Activated CD8-positive, alpha-beta memory T cell treated with anti-CD3 and anti-CD28 coated beads for 36 hours (primary cell): ENCODE data around the gene SLC2A3. TPM values are rescaled to one million over a fixed set of nuclear protein-coding genes. Genes with fewer than 3 reads are reported as not detected.
"Not testable (repeated sequence)": the region's sequence is repeated elsewhere in the genome, so short reads cannot be mapped to it uniquely, and the experiment has no call there.

ENCODE experiments used
- CTCF ChIA-PET: fragments of 350-600 bp; sonication (Branson Sonifier 250); formaldehyde crosslinking; loops from one replicate; lab custom pipeline; 2021; ENCODE audit warnings: antibody characterized with exemption; lab: Charles Lee
- POLR2A ChIA-PET: fragments of 350-600 bp; sonication (Branson Sonifier 250); formaldehyde crosslinking; loops from one replicate; lab custom pipeline; 2021; ENCODE audit warnings: antibody characterized with exemption; lab: Charles Lee
- total RNA-seq, 2 experiments: library from RNA; stranded (reverse); gene quantifications; one replicate each; pipeline ENCODE4 v1.2.3, GENCODE V29; 2021

SLC2A3 gene
- total RNA-seq, 2 experiments from 2014 or later, result 172 to 178 TPM

GRCh38 chr12:7896726-7897125, 39.3 kb downstream of the SLC2A3 start:
- POLR2A ChIA-PET, CTCF ChIA-PET: not testable (repeated sequence)

- CTCF ChIA-PET, result no interaction called here
- POLR2A ChIA-PET, result no interaction called here
Observed at GRCh38 chr12:7892186-7892980, 43.6 kb downstream of the SLC2A3 start.

GRCh38 chr12:7884689-7885088, 51.3 kb downstream of the SLC2A3 start:
- ChIA-PET POLR2A (no interaction called here), CTCF (no interaction called here)

- CTCF ChIA-PET, result not testable (repeated sequence)
Observed at GRCh38 chr12:7881736-7882120, 54.3 kb downstream of the SLC2A3 start.

GRCh38 chr12:7880952-7881735, 54.8 kb downstream of the SLC2A3 start:
- CTCF ChIA-PET, POLR2A ChIA-PET: not testable (repeated sequence)

More at GRCh38 chr12:7881736-7882120, 54.3 kb downstream of the SLC2A3 start:
- POLR2A ChIA-PET, result not testable (repeated sequence)

GRCh38 chr12:7879246-7879645, 56.7 kb downstream of the SLC2A3 start:
- CTCF ChIA-PET, result interaction anchor here (0.7 kb wide), 1 partner anchor 500 kb away, joined by 3 read pairs; no protein-coding TSS in a partner anchor
- POLR2A ChIA-PET, result no interaction called here

- POLR2A ChIA-PET, result no interaction called here
- CTCF ChIA-PET, result no interaction called here
Observed at GRCh38 chr12:7877420-7877819, 58.6 kb downstream of the SLC2A3 start.

GRCh38 chr12:7872566-7873319, 63.2 kb downstream of the SLC2A3 start, which contains the start of gene SLC2A14:
Gene SLC2A14, minus strand, starts transcription at chr12:7872915. Its CDS starts 3,035 bp downstream, at chr12:7869880.
- ChIA-PET CTCF (no interaction called here), POLR2A (no interaction called here)

GRCh38 chr12:7870335-7870734, 65.7 kb downstream of the SLC2A3 start:
- POLR2A ChIA-PET, result no interaction called here
- CTCF ChIA-PET, result no interaction called here

Other genes with a start within 250 kb of the SLC2A3 start
- gene GDF3, start 240.4 kb downstream of the SLC2A3 start, total RNA-seq, result not detected
- not detected for gene DPPA3, start 224.8 kb downstream of the SLC2A3 start, total RNA-seq
- not detected for gene CLEC4C, start 188.8 kb downstream of the SLC2A3 start, total RNA-seq
- not detected for gene NANOGNB, start 171.0 kb downstream of the SLC2A3 start, total RNA-seq
- not detected for gene NANOG, start 146.8 kb downstream of the SLC2A3 start, total RNA-seq
- under 1 TPM; 0.15 to 0.17 TPM for gene SLC2A14, start 63.3 kb downstream of the SLC2A3 start, total RNA-seq
- 10 to 100 TPM; 19.3 to 20.3 TPM for gene FOXJ2, start 96.5 kb upstream of the SLC2A3 start, total RNA-seq
- gene C3AR1, start 130.2 kb upstream of the SLC2A3 start, total RNA-seq, result 1 to 10 TPM in 1 of 2 experiments, under 1 TPM in 1; 0.80 to 1.1 TPM
- 10 to 100 TPM; 28.8 to 30.5 TPM for gene NECAP1, start 146.1 kb upstream of the SLC2A3 start, total RNA-seq
- gene CLEC4A, start 187.4 kb upstream of the SLC2A3 start, total RNA-seq, result under 1 TPM; 0.46 to 0.84 TPM
- not detected for gene ZNF705A, start 220.8 kb upstream of the SLC2A3 start, total RNA-seq